COR-L47 (cell line): ENCODE data around the gene ITPK1.

Experiments
- DNase-seq: peaks from one replicate; lab custom pipeline; 2025; lab: John Stamatoyannopoulos, UW

ITPK1 gene

DNA sequence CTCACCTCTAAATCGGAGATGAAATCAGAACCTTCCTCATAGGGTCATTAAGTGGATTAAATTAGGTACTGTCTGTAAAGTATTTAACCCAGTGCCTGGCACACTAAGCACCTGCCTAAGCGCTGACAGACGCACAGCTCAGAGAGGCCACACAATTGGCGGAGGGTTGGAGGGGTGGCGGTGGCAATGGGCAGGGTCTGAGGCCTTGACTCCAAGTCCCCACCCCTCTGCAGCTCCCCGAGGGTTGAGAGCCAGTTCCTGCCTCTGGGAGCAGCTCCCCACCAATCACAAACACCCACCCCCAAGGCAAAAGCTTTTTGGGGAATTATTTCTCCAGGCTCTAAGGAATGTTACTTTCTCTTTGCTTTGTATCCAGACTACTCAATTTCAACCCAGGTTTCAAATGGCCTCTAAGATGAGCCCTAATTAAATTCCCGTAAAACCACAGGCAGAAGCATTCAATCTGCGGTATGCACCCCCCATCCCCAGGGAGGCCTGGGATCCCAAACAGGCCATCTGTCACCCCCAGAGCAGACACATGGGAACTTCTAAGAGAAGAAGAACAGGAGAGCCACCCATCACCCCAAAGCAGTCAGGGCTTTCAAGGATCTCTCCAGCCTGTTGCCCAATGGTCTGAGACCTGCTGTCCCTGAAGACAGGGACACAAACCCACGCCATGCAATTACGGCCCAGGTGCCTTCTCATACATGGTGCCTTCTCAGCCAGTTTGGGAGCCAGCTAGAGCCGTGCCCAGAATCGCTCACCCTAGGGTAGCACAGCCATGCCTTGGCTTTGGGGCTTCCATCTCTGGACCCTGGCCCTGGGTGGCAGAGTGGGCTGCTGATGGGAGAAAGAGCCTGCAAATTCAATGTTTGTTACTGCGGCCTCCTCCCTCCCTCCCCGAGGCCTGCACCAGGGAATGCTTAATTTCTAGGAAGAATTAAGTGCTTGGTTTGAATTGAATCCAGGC lies 126.7 kb downstream of the ITPK1 start:
- no peak for DNase-seq

DNA sequence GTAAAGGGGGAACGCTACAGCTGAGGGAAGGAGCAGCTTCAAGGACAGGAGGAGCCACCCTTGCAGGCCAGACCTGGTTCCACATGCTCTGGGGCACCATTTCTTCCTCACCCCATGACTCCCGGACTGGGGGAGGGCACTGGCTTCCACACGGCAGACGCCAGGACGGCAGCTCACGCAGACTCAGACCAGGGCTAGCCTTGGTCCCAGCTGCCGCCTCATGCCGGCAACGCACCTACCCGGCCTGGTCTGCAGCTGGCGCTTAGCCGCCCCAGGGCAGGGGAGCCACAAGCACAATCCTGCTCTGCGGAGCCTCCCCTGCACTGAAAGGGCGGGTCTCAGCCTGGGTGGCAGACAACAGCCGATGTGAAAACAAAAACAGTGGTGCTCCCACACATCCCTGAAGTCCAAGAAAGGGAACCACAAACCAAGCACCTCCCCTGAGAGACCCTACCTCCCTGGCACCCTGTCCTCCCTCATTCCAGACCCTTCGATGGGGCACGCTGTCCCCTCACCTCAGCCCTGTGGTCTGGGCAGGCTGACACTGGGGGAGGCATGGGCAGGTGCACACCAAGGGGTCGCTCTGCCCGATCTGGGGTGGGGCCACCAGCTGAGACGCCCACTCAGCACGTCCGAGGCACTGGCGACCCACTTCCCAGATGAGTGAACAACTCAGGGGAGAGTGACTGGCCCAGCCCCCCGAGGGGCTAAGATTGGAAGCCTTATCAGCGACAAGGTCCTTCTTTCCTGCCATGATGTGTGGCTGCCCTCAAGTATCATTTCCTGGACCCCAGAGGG lies 127.8 kb downstream of the ITPK1 start:
- DNase-seq: no peak

DNA sequence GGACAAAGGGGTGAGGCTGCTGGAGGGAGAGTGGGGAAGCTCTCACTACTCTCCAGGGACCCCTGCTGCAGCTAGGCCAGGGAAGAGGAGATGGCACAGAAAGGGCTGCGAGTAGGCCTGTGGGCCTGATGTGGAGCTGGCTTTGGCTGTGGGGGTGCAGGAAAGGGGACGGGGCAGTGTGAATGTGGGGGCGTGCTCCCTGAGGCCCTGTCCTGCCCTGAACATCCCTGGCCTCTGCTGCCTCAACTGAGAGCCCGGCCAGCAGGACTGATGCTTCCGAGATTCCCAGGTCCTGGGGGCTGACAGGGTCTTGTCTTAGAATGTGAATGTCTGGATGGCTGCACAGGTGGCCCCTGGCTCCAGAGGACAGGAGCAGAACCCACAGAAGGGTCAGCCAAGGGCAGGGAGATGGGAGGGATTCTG lies 128.6 kb downstream of the ITPK1 start:
- no peak for DNase-seq

DNA sequence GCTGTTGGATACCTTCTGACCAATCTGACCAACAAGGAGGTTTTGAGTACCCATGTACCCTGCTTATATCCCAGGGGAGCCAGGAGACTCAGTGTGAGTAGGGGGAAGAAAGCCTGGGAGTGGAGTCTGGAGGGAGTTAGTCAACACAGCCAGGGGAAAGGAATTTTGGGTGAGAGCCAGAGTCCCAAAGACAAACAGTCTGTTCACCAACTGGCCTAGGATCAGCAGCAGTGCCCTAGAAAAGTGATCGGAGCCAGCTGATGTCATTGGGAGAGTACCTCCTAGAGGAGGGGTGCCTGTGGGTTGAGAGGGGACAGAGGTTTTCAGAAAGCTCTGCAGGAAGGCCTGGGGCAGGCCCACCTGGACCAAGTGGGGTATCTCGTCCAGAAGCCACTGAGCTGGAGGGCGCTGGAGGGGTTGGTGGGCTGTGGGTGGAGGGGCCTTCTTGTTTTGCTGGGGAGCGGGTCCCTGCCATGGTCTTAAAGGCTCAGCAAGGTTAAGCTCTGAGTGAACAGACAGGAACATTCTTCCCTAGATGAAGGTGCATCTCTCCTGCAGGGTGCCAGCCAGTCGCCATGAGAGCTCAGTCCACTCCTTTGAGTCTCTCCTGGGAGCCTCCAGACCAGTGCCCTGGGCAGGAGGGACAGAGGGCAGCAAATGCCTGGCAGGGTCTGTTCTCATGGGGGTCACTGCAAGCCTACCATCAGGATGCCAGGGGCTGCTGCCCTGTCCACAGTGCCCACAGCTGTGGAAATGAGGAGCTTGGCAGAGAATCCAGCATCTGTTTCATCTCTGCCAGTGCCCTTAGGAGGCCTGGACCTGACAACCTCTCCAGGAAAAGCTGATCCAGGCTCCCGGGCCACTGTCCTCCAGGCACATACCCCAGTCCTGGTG lies 129.2 kb downstream of the ITPK1 start:
- DNase-seq: no peak

DNA sequence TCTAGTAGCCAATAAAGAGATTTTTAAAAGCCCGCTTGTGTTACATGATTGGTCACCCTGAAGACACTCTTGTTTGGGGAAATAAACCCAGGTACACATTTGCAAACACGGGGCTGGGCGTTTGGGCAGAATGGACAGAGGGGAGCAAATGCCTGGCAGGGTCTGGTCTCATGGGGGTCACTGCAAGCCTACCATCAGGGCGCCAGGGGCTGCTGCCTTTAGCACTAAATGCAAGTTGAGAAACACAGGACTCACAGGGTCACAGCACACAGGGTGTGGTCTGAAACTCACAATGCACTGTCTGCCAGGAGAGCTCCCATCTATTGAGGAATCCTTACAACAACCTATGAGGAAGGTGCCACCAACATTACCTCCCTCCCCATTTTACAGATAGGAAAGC lies 130.2 kb downstream of the ITPK1 start:
- no peak for DNase-seq

DNA sequence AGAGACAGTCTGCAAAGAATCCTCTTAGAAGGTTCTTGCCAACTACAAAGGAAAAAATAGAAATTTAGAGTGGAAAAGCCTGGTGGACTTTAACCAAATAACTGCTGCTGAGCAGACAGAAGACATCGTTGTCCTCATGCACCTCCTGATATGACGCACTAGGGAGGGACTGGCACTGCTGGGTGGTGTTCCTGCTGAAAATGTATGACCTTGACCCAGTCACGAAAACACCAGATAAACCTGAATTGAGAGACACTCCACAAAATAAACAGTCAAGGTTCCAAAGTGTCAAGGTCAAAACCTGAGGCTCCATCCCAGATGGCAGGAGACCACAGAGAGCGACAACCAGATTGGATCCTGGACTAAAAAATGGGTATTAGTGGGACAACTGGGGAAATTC lies 130.8 kb downstream of the ITPK1 start:
- no peak for DNase-seq

DNA sequence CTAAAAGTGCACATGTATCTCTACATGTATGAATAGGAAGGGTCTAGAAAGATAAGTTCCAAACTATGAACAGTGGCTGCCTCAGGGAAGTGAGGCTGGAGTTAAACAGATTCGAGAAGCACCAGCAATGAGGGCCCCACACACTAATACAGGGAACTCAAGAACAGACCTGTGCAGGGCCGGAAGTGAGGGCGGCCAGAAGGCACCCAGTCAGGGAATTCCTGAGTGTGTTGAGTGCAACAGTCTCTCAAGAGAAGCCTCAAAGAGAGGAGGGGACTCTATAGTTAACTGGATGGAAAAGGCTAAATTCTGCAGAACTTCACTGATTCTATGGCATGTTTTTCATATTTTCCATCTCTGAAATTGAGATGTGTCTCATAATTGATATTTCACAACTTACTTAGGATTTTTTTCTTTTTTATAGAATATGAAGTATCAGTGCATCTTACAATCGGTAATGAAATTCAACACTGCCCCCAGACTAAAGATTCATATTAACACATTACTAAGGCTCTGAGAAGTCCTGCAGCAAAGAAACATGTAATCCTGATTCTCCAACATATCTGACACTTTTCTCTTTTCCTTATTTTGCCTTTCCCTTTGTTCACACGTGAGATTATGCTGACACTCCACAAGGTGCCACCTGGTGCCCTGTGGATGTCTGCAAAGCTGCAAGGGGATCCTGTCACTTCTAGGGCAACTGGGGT lies 131.5 kb downstream of the ITPK1 start:
- DNase-seq: no peak

DNA sequence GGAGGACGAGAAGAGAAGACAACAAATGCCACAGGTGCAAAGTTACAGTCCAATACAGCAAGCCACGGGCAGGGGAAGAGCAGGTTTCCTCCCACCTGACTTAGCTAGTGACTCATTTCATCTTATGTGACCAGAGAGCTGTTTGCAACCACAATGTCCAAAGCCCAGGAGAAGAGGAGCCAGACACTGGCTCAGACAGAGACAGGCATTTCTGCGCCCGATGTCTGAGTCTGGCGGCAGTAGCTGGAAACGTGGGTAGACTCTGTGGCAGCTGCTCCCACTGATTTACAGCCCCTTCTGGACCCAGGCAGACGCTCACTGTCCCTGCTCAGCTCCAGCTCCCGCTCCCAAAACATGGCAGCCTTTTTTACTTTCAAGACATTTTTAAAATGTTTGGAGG lies 132.8 kb downstream of the ITPK1 start:
- no peak for DNase-seq

DNA sequence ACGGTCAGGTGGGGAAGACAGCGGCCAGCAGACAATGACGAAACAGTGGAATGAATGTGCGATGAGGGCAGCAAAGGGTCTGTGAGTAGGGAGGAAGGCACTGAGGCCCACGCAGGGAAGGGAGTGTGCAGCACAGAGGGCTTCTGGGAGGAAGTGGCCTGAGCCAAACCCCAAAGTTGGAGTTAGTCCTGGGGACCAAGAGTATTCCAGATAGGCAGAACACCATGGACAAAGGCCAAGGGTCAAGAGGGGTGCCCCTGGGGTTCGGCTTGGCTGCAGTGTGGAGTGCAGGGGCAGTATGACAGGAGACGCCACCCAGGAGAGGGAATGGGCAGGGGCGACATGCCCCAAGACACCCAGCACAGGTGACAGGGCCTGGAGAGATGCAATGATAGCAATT lies 134.0 kb downstream of the ITPK1 start:
- no peak for DNase-seq

DNA sequence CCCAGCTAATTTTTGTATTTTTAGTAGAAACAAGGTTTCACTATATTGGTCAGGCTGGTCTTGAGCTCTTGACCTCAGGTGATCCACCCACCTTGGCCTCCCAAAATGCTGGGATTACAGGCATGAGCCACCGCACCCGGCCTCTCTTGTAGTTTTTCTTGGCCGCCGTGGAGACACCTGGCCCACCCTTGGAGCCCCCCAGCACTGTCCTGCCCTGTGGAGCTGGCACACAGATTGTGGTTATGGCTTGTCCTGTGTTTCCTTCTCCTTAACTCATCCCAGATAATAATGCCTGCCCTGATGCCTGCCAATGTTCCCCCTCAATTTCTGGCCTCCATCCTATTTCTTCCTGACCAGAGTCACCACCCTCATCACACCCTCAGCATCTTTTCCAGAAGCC lies 134.9 kb downstream of the ITPK1 start:
- DNase-seq: no peak

DNA sequence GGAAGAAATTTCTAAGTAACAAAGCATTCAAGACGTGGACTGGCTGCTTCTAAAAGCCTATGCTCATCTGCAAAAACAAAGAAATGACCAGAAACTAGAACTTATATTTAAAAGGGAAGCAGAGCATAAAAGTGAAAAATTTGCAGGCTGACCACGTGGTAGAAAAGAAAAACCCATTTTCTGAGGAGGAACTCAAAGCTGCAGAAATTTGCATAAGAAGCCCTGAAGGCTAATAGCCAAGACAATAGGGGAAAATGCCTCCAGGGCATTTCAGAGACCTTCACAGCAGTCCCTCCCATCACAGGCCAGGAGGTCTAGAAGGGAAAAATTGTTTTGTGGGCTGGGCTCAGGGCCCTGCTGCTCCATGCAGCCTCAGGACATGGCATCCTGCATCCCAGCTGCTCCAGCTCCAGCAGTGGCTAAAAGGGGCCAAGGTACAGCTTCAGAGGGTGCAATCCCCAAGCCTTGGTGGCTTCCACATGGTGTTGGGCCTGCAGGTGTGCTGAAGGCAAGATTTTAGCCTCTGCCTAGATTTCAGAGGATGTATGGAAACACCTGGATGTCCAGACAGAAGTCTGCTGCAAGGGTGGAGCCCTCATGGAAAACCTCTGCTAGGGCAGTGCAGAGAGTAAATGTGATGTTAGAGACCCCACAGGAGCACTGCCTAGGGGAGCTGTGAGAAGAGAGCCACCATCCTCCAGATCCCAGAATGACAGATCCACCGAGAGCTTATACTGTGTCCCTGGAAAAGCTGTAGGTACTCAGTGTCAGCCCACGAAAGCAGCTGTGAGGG lies 137.3 kb downstream of the ITPK1 start:
- DNase-seq: no peak

DNA sequence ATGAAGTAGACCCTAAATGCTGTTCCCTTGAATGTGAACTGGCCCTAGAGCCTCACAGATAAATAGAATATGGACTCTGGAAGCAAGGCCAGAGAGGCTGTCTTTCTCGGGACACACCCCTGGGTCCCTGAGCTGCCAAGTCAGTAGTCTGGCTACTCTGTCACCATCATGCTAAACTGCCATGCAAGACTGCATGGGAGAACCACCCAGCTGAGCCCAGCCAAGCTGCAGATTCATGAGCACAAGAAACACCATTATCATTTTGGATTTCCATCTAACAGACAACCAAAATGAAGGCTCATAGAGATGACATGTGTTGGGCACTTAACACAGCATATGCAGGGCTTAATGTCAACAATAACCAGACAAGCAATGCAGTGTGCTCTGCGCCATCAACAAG lies 139.5 kb downstream of the ITPK1 start:
- no peak for DNase-seq

DNA sequence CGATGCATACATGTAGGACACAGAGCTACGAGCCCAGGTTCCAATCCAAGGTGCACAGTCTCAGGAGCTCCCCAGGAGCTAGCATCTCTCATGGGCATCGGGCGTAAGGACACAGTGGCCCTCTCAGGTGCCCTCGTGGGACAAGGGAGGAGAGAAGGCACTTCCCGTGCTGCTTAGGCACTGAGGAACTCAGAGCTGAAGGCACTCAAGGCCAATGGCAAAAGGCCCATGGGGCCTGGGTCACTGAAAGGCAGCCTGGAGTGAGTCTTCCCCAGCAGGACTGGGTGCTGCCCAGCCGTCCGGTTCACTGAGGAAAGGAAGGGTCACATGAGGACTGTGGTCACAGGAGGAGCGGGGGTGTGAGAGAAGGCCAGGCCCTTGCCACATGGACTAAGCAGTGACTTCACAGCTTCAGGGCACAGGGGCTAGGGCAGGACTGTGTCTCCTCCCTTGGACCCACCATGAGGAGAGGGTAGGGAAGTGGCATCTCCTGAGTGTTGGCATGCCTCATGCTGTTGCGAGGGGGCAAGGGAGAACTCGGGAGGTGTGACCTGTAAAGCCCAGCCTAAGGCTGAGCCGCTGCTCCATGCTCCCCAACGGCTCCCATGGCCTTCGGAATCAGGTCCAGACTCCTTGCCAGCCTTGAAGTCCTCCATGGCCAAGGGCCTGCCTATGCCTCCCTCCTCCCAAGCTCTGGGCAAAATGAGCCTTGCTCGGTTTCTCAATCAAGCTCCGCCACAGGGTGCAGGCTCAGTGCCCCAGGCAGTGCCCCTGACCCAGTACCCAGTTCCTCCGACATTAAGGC lies 141.0 kb downstream of the ITPK1 start:
- DNase-seq: no peak

DNA sequence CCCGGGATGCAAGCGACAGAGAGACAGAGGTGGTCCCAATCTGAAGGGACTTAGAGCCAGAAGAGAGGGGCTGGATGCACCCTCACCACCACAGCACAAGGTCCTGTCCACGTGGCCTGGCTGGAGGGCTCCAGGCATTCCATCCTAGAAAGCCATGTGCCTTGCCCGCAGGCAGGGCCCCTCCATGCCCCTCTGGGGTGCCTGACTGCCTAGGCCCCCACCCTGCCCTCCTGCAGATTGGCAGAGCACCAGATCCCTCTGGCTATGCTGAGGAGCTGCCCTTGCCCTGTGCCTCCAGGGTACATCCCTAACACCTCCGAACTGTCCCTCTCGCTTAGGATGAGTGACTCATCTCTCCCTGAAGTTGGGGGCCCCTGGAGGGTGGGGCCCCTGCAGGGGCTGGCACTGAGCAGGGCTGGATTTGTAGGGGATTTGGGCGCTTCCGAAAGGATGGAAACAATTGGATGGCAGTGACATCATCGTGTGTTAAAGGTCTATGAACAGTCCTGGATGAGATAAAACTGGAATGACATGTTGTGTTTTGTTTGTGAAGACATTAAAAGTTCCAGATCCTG lies 141.8 kb downstream of the ITPK1 start:
- DNase-seq: no peak

DNA sequence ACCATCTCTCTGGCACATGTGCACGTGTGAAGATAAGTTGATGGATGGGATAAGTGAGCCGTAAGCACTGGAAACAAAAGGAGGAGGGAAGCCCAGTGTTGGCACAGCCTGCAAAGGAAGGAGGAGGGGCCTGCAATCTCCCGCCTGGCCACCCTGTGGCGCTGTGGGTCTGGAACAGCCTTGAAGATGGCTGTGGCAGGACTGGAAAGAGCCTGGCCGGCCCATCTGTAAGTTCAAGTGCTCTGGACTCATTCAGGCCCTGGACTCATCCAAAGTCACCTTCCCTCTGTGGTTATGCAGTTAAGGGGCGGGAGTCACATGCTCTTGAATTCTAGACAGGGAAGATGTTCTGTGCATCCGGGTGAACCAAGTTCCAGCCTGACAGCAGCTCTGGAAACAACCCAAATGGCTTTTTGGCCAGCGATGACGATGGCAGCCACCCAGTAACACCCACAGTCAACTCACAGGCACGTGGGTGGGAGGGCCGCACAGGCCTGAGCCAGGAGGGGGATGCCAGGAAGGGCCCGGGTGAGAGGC lies 142.4 kb downstream of the ITPK1 start:
- peak; percentile 60 for DNase-seq

DNA sequence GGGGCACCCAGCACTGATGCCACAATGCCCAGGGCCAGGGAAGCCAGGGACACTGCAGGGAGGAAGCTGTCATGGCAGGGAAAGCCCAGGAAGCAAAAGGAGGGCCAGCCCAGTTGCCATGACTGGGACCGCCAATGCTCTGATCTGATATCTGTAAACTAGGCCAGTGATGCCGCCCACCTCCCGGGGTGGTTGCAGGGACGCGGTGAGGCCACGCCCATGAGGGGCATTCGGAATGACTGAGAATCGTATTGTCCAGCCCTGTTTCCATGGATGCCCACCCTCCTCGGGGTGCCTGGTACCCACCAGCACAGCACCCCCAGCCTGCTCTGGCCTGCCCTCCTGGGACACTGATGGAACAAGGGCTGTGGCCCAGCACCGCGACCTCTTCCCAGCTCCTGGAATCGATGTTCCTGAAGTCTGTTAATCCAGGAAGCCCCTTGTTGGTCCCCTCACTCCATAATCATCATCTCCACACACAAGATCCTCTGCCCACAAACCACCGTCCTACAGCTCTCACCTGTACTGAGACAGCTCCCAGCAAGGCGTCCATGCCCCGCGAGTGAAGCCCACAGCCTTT lies 144.0 kb downstream of the ITPK1 start:
- DNase-seq: no peak

DNA sequence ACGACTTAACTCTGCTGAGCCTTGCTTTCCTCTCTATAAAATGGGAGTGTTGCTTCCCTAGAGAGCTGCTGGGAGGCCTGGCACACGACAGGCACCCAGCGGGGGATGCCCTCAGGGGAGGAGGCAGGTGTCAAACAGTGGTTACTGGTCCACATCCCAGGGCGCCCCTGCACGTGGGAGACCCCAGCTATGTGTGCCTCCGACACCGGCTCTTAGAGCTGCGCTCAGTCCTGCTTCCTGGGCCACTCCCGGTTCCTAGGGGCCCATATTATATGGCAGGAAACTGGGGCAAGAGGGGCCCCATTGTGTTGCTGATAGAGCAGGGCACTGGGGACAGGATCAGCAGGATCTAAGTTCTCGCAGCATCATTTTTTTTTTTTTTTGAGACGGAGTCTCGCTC lies 145.5 kb downstream of the ITPK1 start:
- no peak for DNase-seq

DNA sequence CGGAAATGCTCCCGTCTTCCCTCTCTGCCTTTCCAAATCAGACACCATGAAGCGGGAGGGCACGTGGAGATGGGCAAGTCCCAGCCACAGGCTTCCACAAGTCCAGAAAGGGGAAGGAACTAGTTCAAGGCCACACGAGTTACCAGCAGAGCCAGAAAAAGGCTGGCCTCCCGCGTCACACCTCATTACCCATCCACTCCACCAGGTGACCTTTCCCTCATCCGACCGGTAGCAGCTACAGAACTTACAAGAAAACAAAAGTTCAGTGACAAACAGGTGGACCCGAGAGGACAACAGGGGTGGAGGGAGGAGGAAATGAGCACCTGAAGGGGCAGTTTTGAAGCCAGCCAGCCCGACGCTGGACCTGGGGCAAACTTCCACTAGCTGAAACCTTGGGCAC lies 145.9 kb downstream of the ITPK1 start:
- DNase-seq: no peak

DNA sequence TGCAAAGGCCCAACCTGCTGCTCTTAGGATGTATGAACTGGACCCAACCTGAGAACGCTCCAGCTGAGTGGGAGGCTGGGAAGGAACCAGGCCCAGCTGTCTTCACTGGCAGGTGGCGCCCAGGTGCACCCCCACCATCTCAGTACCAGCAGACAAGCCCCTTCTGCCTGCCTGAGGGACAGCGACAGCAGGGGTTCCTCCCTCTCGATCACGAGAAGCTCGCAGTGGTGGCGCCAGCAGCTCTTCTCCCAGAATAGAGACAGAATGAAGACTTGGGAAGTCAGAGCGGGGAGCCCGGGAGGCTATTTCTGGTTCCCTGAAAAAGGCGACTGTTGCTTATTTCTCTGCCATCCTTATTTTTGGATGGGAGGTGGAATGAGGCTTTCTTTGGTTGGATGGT lies 146.3 kb downstream of the ITPK1 start:
- no peak for DNase-seq
